ENCODE data around the gene YPEL3.

YPEL3 gene

DNA sequence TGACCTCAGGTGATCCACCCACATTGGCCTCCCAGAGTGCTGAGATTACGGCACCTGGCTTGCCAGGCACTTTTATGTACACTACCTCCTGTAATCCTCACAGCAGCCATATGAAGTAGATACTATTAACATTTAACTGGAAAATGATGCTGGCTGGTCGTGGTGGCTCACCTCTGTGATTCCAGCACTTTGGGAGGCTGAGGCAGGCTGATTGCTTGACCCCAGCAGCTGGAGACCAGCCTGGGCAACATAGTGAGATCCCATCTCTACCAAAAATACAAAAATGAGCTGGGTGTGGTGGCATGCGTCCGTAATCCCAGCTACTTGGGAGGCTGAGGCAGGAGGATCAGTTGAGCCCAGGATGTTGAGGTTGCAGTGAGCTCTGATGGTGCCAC, 29.0 kb upstream of the YPEL3 start:
- TF ChIP-seq GABPA (IDR thresholded peaks at IDR 0.05; ENCODE audit: low read depth) (no peak), SPI1 (IDR thresholded peaks at IDR 0.05; ENCODE audit: borderline replicate concordance, low read depth) (no peak), POLR2AphosphoS5 (IDR thresholded peaks at IDR 0.05; ENCODE audit: low read depth) (no peak)
- TF ChIP-seq, protein P1, sequence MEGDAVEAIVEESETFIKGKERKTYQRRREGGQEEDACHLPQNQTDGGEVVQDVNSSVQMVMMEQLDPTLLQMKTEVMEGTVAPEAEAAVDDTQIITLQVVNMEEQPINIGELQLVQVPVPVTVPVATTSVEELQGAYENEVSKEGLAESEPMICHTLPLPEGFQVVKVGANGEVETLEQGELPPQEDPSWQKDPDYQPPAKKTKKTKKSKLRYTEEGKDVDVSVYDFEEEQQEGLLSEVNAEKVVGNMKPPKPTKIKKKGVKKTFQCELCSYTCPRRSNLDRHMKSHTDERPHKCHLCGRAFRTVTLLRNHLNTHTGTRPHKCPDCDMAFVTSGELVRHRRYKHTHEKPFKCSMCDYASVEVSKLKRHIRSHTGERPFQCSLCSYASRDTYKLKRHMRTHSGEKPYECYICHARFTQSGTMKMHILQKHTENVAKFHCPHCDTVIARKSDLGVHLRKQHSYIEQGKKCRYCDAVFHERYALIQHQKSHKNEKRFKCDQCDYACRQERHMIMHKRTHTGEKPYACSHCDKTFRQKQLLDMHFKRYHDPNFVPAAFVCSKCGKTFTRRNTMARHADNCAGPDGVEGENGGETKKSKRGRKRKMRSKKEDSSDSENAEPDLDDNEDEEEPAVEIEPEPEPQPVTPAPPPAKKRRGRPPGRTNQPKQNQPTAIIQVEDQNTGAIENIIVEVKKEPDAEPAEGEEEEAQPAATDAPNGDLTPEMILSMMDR (IDR thresholded peaks at IDR 0.05; ENCODE audit: insufficient read depth, low read length): no peak
- TF ChIP-seq, protein P2, sequence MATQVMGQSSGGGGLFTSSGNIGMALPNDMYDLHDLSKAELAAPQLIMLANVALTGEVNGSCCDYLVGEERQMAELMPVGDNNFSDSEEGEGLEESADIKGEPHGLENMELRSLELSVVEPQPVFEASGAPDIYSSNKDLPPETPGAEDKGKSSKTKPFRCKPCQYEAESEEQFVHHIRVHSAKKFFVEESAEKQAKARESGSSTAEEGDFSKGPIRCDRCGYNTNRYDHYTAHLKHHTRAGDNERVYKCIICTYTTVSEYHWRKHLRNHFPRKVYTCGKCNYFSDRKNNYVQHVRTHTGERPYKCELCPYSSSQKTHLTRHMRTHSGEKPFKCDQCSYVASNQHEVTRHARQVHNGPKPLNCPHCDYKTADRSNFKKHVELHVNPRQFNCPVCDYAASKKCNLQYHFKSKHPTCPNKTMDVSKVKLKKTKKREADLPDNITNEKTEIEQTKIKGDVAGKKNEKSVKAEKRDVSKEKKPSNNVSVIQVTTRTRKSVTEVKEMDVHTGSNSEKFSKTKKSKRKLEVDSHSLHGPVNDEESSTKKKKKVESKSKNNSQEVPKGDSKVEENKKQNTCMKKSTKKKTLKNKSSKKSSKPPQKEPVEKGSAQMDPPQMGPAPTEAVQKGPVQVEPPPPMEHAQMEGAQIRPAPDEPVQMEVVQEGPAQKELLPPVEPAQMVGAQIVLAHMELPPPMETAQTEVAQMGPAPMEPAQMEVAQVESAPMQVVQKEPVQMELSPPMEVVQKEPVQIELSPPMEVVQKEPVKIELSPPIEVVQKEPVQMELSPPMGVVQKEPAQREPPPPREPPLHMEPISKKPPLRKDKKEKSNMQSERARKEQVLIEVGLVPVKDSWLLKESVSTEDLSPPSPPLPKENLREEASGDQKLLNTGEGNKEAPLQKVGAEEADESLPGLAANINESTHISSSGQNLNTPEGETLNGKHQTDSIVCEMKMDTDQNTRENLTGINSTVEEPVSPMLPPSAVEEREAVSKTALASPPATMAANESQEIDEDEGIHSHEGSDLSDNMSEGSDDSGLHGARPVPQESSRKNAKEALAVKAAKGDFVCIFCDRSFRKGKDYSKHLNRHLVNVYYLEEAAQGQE (IDR thresholded peaks at IDR 0.05; ENCODE audit: insufficient replicate concordance, low read depth): no peak
- no peak overlapping the region for H3K27ac ChIP-seq (replicated peaks)
- DNase-seq (ENCODE audit: low read depth in 1 of 2, low spot score in 1 of 2): no peak
- H3K27me3 ChIP-seq (ENCODE audit: insufficient read depth, poor library complexity, severe bottlenecking): no peaks in the 10 kb centered on the region
- H3K4me3 ChIP-seq (replicated peaks; ENCODE audit: insufficient read depth, low read length): no peak overlapping the region

DNA sequence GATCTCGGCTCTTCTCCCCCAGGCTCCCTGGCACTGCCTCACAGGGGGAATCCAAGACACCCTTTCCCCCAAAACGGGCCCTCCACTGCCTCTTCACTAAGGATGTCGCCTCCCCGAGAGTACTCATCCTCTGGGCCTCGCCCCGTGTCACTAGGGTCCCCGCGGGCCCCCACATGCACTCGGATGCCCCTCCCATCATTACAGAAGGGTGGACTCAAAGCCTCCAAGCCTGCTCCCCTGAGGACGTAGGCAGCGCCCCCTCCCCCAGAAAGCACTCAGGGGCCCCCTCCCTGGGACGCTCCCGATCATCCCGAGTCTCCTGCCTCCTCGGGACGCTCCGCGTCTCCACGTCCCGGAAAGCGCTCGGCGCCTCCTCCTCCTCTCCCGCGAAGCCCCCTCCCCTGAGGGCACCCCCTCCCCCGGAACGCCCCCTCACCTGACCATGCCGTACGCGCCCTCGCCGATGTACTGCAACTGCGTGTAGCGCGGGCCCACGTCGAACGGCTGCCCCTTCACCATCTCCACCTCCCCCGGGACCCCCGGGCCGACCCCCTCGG, 26.7 kb upstream of the YPEL3 start:
- TF ChIP-seq, protein P2 (IDR thresholded peaks at IDR 0.05; ENCODE audit: insufficient replicate concordance, low read depth): no peak
- TF ChIP-seq, protein P1 (IDR thresholded peaks at IDR 0.05; ENCODE audit: insufficient read depth, low read length): no peak
- TF ChIP-seq SPI1 (IDR thresholded peaks at IDR 0.05; ENCODE audit: borderline replicate concordance, low read depth): no peak
- no peak for TF ChIP-seq POLR2AphosphoS5 (IDR thresholded peaks at IDR 0.05; ENCODE audit: low read depth)
- TF ChIP-seq GABPA (IDR thresholded peaks at IDR 0.05; ENCODE audit: low read depth): no peak
- Histone ChIP-seq H3K27me3 (ENCODE audit: insufficient read depth, poor library complexity, severe bottlenecking) (no peaks in the 10 kb centered on the region), H3K27ac (replicated peaks) (peak overlapping the region; percentile 30; the same call in 1 of the 2 replicates), H3K4me3 (replicated peaks; ENCODE audit: insufficient read depth, low read length) (peak overlapping the region; percentile 81)
- no peak for DNase-seq (ENCODE audit: low read depth in 1 of 2, low spot score in 1 of 2)

DNA sequence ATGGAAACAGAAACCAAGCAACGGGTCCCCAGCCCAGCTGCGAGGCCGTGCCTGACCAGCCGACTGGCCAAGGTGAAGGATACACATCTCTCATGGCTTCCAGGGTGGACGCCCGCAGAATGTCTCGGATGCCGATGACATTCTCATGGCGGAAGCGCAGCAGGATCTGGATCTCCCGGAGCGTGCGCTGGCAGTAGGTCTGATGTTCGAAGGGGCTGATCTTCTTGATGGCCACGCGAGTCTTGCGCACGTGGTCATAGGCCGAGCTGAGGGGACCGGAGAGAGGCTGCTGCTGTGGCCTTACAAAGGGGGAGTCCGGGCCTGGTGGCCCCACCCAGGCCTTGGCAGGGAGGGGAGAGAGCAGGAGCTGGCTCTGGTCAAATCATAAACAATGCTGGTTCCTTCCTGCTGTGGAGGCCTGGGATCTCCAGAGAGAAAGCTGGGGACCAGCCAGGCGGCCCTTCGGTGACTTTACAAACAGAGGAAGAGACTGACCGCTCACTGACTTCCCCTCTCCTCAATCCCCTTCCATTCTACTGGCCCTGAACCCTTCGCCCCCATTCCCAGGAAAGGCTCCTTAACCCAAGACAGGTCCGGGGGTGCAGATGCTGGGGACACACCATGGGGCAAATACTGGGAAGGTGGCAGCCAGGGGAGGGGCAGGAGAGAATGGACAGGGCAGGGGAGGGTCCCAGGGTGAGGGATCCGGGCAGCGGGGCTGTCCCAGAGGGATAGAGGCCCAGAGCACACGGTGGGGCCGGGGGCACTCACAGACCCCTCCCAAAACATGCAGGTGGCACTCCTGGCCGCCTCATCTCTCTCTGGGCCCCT, 25.9 kb upstream of the YPEL3 start:
- no peak overlapping the region for H3K27ac ChIP-seq (replicated peaks)
- peak overlapping the region; percentile 81 for H3K4me3 ChIP-seq (replicated peaks; ENCODE audit: insufficient read depth, low read length)
- DNase-seq (ENCODE audit: low read depth in 1 of 2, low spot score in 1 of 2): no peak
- H3K27me3 ChIP-seq (ENCODE audit: insufficient read depth, poor library complexity, severe bottlenecking): no peaks in the 10 kb centered on the region
- TF ChIP-seq POLR2AphosphoS5 (IDR thresholded peaks at IDR 0.05; ENCODE audit: low read depth) (no peak), GABPA (IDR thresholded peaks at IDR 0.05; ENCODE audit: low read depth) (no peak), SPI1 (IDR thresholded peaks at IDR 0.05; ENCODE audit: borderline replicate concordance, low read depth) (no peak)
- TF ChIP-seq, protein P2 (IDR thresholded peaks at IDR 0.05; ENCODE audit: insufficient replicate concordance, low read depth): no peak
- TF ChIP-seq, protein P1 (IDR thresholded peaks at IDR 0.05; ENCODE audit: insufficient read depth, low read length): no peak

Measured in HL-60 (cell line).